Upper lobe of left lung (tissue), 4 donors: ENCODE results near the gene ZDHHC11B.

Experiments
- CTCF ChIP-seq, 6 experiments: fragments of 450-650 bp in 4 of 6; fragments of 200-600 bp in 2 of 6; sonication (generic) in 2 of 6; IDR thresholded peaks; one replicate each; pipeline ENCODE4 v1.5.1; 2016 to 2019; ENCODE audit warnings: antibody characterized with exemption in 6 of 6
- EP300 ChIP-seq, 4 donors: sonication (generic); formaldehyde crosslinking; IDR thresholded peaks; one replicate each; pipeline ENCODE4 v1.5.1; 2017; ENCODE audit warnings: antibody characterized with exemption in 4 of 4, control low read depth in 2 of 4
- POLR2A ChIP-seq, 4 donors: fragments of 450-650 bp; IDR thresholded peaks; one replicate each; pipeline ENCODE4 v1.5.1; 2016 to 2017; ENCODE audit warnings: antibody characterized with exemption in 4 of 4, mild to moderate bottlenecking in 2 of 4
- POLR2AphosphoS5 ChIP-seq, 2 donors: sonication (generic); formaldehyde crosslinking; IDR thresholded peaks; one replicate each; pipeline ENCODE4 v1.5.1; 2017; ENCODE audit warnings: antibody characterized with exemption in 2 of 2

- TF ChIP-seq CTCF (IDR thresholded peaks at IDR 0.05), result no peak
- TF ChIP-seq POLR2AphosphoS5 (IDR thresholded peaks at IDR 0.05), result no peak
- TF ChIP-seq EP300 (IDR thresholded peaks at IDR 0.05), result no peak
- no peak for TF ChIP-seq POLR2A (IDR thresholded peaks at IDR 0.05)
Measured at GRCh38 chr5:670396-671270, 113.9 kb downstream of the ZDHHC11B start.
